ENCODE measurements around the gene FSTL5.

DNA sequence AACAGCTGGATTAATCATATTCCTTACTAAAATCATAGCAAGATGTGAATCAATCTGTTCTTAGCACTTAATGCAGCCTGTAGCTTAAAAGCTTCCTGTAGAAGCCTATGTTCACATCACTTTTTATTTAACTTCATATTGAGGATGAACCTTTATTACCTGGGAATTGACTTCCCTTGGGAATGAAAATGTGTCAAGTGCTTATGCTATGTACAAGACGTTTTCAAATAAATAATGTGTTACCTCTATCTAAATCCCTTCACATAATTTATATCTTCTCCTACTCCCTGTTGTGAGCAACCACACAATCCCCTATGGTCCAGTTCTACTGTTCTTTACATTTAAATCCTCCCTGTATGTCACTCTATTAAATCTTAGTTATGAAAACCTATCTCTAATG is 633.1 kb downstream of the FSTL5 start:
- no peak for TF ChIP-seq POLR2A (IDR thresholded peaks at IDR 0.05)
- TF ChIP-seq, protein P1, sequence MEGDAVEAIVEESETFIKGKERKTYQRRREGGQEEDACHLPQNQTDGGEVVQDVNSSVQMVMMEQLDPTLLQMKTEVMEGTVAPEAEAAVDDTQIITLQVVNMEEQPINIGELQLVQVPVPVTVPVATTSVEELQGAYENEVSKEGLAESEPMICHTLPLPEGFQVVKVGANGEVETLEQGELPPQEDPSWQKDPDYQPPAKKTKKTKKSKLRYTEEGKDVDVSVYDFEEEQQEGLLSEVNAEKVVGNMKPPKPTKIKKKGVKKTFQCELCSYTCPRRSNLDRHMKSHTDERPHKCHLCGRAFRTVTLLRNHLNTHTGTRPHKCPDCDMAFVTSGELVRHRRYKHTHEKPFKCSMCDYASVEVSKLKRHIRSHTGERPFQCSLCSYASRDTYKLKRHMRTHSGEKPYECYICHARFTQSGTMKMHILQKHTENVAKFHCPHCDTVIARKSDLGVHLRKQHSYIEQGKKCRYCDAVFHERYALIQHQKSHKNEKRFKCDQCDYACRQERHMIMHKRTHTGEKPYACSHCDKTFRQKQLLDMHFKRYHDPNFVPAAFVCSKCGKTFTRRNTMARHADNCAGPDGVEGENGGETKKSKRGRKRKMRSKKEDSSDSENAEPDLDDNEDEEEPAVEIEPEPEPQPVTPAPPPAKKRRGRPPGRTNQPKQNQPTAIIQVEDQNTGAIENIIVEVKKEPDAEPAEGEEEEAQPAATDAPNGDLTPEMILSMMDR (IDR thresholded peaks at IDR 0.05) = no peak

All from suprapubic skin (tissue), 3 donors.